Right lobe of liver (tissue), 4 donors: Measurements from ENCODE around the gene MARK2.

Experiments
- CTCF ChIP-seq, 4 donors: fragments of 200-600 bp in 3 of 4; fragments of 450-650 bp in 1 of 4; IDR thresholded peaks; one replicate each; pipeline versions ENCODE4 v1.5.1 to v1.8.0; 2016 to 2022; ENCODE audit warnings: antibody characterized with exemption in 4 of 4, mild to moderate bottlenecking in 2 of 4
- POLR2A ChIP-seq: fragments of 450-650 bp; IDR thresholded peaks from one replicate; pipeline ENCODE4 v1.6.1; 2017; ENCODE audit warnings: antibody characterized with exemption, mild to moderate bottlenecking
- donor health status: DM: no; HTN: no; CAD: no.
- donor health status: DM: no; HTN: no; CAD: no.
- donor health status: DM: no; HTN: yes; CAD: no.

DNA sequence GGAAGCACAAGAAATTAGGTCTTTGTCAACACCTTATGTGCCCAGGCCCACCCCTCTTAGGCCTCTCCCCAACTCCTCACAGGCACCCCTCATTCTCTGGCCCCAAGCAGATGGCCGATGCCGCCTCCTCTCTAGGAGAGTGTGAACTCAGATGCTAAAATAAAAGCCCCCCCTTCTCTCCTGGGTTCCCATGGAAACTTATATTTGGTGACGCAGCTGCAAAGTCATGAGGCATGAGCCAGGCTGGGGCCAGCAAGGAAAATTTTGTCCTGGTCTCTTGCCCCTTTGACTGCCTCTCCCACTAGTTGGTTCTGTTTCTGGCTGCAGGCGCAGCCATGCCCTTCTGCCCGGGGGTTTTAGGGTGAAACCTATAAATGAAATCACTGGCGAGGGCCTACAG lies 66.3 kb downstream of the MARK2 start:
- no peak for TF ChIP-seq CTCF (IDR thresholded peaks at IDR 0.05)
- no peak for TF ChIP-seq POLR2A
